GM18868 (cell line): ENCODE data around the gene IFITM2.
"Not testable (repeated sequence)": the region's sequence is repeated elsewhere in the genome, so short reads cannot be mapped to it uniquely, and the experiment has no call there.

Experiments used
- ATAC-seq: cut with Tn5 transposase; IDR thresholded peaks from one replicate; pipeline ENCODE4 v1.9.1; 2021; ENCODE audit warnings: mild to moderate bottlenecking, moderate library complexity; ENCODE audit not compliant: unreplicated experiment

Gene IFITM2

GRCh38 chr11:324156-324555 is 16.5 kb downstream of the IFITM2 start:
- ATAC-seq, result no peak

GRCh38 chr11:324593-325517 is 17.2 kb downstream of the IFITM2 start:
- ATAC-seq, result not testable (repeated sequence)

GRCh38 chr11:325796-326591 is 18.4 kb downstream of the IFITM2 start:
- no peak for ATAC-seq

GRCh38 chr11:326592-326841 is 18.9 kb downstream of the IFITM2 start:
- ATAC-seq, result no peak

GRCh38 chr11:326842-327580 is 19.4 kb downstream of the IFITM2 start:
- peak; percentile 66 for ATAC-seq

- ATAC-seq, result no peak
Measured at GRCh38 chr11:327581-327923, 19.9 kb downstream of the IFITM2 start.

- ATAC-seq, result no peak
Measured at GRCh38 chr11:328012-328411, 20.4 kb downstream of the IFITM2 start.

- ATAC-seq, result not testable (repeated sequence)
Measured at GRCh38 chr11:328516-329100, 21.0 kb downstream of the IFITM2 start.

- no peak for ATAC-seq
Measured at GRCh38 chr11:329886-330253, 22.3 kb downstream of the IFITM2 start.

- ATAC-seq, result no peak
Measured at GRCh38 chr11:330307-330693, 22.7 kb downstream of the IFITM2 start.

GRCh38 chr11:330694-331357 is 23.2 kb downstream of the IFITM2 start:
- no peak for ATAC-seq

GRCh38 chr11:331358-332060 is 23.9 kb downstream of the IFITM2 start:
- no peak for ATAC-seq

- ATAC-seq, result no peak
Measured at GRCh38 chr11:332651-333480, 25.2 kb downstream of the IFITM2 start.

- ATAC-seq, result not testable (repeated sequence)
Measured at GRCh38 chr11:333616-334263, 26.1 kb downstream of the IFITM2 start.

- ATAC-seq, result no peak
Measured at GRCh38 chr11:334264-334994, 26.8 kb downstream of the IFITM2 start.

- ATAC-seq, result no peak
Measured at GRCh38 chr11:335779-336658, 28.4 kb downstream of the IFITM2 start.

GRCh38 chr11:336659-337198 is 29.1 kb downstream of the IFITM2 start:
- no peak for ATAC-seq
